ENCODE measurements around the gene MEI1. TPM values are rescaled to one million over a fixed set of nuclear protein-coding genes. Genes with fewer than 3 reads are reported as not detected.

The MEI1 gene
- polyA plus RNA-seq, 1 donor (not counting 4 experiments of a cell fraction or from before 2014, with no cell fraction given) = 0.10 TPM

GRCh38 chr22:41722496-41722895, 23.2 kb downstream of the MEI1 start:
- Histone ChIP-seq H3K9me1 (ENCODE audit: control insufficient read depth, extremely low read depth, insufficient read depth, low read length) (no peaks in the 10 kb centered on the region), H3K9ac (ENCODE audit: control insufficient read depth, extremely low read depth, insufficient read depth, low read length) (no peak overlapping the region), H3K4me1 (ENCODE audit: control insufficient read depth, extremely low read depth, insufficient read depth, low read length) (no peaks in the 10 kb centered on the region), H3K4me3 (ENCODE audit: control insufficient read depth in 2 of 3, extremely low read depth in 1 of 3, insufficient read depth in 2 of 3, low read depth in 1 of 3, low read length in 3 of 3) (no peak overlapping the region), H3K27me3 (ENCODE audit: control insufficient read depth, extremely low read depth, insufficient read depth, low read length) (no peaks in the 10 kb centered on the region), H3K4me2 (ENCODE audit: control insufficient read depth, extremely low read depth, insufficient read depth, low read depth, low read length) (no peak overlapping the region), H3K27ac (ENCODE audit: control insufficient read depth, insufficient read depth, low read length) (no peak overlapping the region), H3K79me2 (ENCODE audit: control insufficient read depth, insufficient read depth, low read length) (no peaks in the 10 kb centered on the region), H2AFZ (ENCODE audit: control insufficient read depth, low read length) (no peak overlapping the region), H4K20me1 (ENCODE audit: control insufficient read depth, extremely low read depth, insufficient read depth, low read length) (no peaks in the 10 kb centered on the region), H3K36me3 (ENCODE audit: control insufficient read depth in 2 of 2, extremely low read depth in 1 of 2, insufficient read depth in 2 of 2, low read length in 2 of 2) (no peaks in the 10 kb centered on the region), H3K9me3 (ENCODE audit: control insufficient read depth, low read depth, low read length) (no peaks in the 10 kb centered on the region)
- dilution Hi-C loops (cut with MboI; ENCODE audit: extremely low pct_ligation_motif_present, low sequenced_read_pairs) = no loop called here
- FAIRE-seq (no peak), DNase-seq (ENCODE audit: low read depth, low spot score) (no peak)
- TF ChIP-seq, protein P1, sequence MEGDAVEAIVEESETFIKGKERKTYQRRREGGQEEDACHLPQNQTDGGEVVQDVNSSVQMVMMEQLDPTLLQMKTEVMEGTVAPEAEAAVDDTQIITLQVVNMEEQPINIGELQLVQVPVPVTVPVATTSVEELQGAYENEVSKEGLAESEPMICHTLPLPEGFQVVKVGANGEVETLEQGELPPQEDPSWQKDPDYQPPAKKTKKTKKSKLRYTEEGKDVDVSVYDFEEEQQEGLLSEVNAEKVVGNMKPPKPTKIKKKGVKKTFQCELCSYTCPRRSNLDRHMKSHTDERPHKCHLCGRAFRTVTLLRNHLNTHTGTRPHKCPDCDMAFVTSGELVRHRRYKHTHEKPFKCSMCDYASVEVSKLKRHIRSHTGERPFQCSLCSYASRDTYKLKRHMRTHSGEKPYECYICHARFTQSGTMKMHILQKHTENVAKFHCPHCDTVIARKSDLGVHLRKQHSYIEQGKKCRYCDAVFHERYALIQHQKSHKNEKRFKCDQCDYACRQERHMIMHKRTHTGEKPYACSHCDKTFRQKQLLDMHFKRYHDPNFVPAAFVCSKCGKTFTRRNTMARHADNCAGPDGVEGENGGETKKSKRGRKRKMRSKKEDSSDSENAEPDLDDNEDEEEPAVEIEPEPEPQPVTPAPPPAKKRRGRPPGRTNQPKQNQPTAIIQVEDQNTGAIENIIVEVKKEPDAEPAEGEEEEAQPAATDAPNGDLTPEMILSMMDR (optimal IDR thresholded peaks at IDR 0.05 in 1 of 3, IDR thresholded peaks at IDR 0.05 in 1 of 3, conservative IDR thresholded peaks at IDR 0.05 in 1 of 3; ENCODE audit: extremely low read depth in 1 of 3, insufficient read depth in 2 of 3, low read length in 3 of 3) = no peak
- TF ChIP-seq EZH2 (IDR thresholded peaks at IDR 0.05; ENCODE audit: low read length) = no peak

DNA sequence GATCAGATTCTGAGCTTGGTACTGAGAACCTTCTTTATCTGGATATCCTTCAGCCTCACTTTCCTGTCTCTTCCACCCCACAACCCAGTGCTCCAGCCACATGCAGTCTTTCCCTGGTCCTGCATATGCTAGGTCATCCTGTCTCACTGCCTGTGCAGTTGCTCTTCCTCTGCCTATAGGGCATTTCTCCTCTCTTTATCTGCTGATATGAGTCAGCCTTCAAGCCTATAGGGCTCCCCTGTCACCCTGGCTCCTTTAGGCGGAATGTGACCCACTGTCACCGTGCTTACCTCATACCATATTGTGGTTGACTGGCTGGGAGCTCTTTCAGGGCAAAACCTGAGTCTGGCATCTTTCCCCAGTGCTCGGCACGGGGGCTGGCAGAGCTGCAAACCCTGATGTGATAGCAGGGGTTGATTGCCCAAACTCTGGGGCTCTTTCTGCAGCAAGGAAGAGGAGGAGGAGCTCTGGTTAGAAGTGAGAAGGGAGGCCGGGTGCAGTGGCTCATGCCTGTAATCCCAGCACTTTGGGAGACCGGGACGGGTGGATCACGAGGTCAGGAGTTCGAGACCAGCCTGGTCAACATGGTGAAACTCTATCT, 26.3 kb downstream of the MEI1 start:
- DNase-seq (ENCODE audit: low read depth, low spot score) (no peak), FAIRE-seq (peak; percentile 29)
- H3K9me3 ChIP-seq (ENCODE audit: control insufficient read depth, low read depth, low read length) = no peaks in the 10 kb centered on the region
- no peak overlapping the region for H3K9ac ChIP-seq (ENCODE audit: control insufficient read depth, extremely low read depth, insufficient read depth, low read length)
- no peak overlapping the region for H2AFZ ChIP-seq (ENCODE audit: control insufficient read depth, low read length)
- no peak overlapping the region for H3K4me2 ChIP-seq (ENCODE audit: control insufficient read depth, extremely low read depth, insufficient read depth, low read depth, low read length)
- H3K79me2 ChIP-seq (ENCODE audit: control insufficient read depth, insufficient read depth, low read length) = no peaks in the 10 kb centered on the region
- H3K36me3 ChIP-seq (ENCODE audit: control insufficient read depth in 2 of 2, extremely low read depth in 1 of 2, insufficient read depth in 2 of 2, low read length in 2 of 2) = no peaks in the 10 kb centered on the region
- no peak overlapping the region for H3K4me3 ChIP-seq (ENCODE audit: control insufficient read depth in 2 of 3, extremely low read depth in 1 of 3, insufficient read depth in 2 of 3, low read depth in 1 of 3, low read length in 3 of 3)
- no peaks in the 10 kb centered on the region for H3K27me3 ChIP-seq (ENCODE audit: control insufficient read depth, extremely low read depth, insufficient read depth, low read length)
- no peaks in the 10 kb centered on the region for H3K4me1 ChIP-seq (ENCODE audit: control insufficient read depth, extremely low read depth, insufficient read depth, low read length)
- no peaks in the 10 kb centered on the region for H3K9me1 ChIP-seq (ENCODE audit: control insufficient read depth, extremely low read depth, insufficient read depth, low read length)
- no peak for TF ChIP-seq EZH2 (IDR thresholded peaks at IDR 0.05; ENCODE audit: low read length)
- TF ChIP-seq, protein P1 (optimal IDR thresholded peaks at IDR 0.05 in 1 of 3, IDR thresholded peaks at IDR 0.05 in 1 of 3, conservative IDR thresholded peaks at IDR 0.05 in 1 of 3; ENCODE audit: extremely low read depth in 1 of 3, insufficient read depth in 2 of 3, low read length in 3 of 3) = no peak
- dilution Hi-C loops (cut with MboI; ENCODE audit: extremely low pct_ligation_motif_present, low sequenced_read_pairs) = no loop called here
- H4K20me1 ChIP-seq (ENCODE audit: control insufficient read depth, extremely low read depth, insufficient read depth, low read length) = no peaks in the 10 kb centered on the region
- H3K27ac ChIP-seq (ENCODE audit: control insufficient read depth, insufficient read depth, low read length) = no peak overlapping the region
